ENCODE results near the gene NFATC2. TPM values are rescaled to one million over a fixed set of nuclear protein-coding genes. Genes with fewer than 3 reads are reported as not detected.

NFATC2 gene
- total and polyA plus RNA-seq, 2 experiments from 2014 or later, result 0.52 to 0.59 TPM

- peaks cover 4% of the 10 kb centered on the region for H3K27me3 Mint-ChIP-seq (ENCODE audit: insufficient read depth, low read depth, poor library complexity)
- H3K27me3 ChIP-seq (ENCODE audit: insufficient read depth), result no peaks in the 10 kb centered on the region
- DNase-seq (ENCODE audit: low spot score) (no peak), ATAC-seq (no peak)
- no peak overlapping the region for H3K4me2 ChIP-seq
- 0 out of 2 replicates have a peak overlapping the region, but pooled peaks have one; percentile 33 for H3K27ac Mint-ChIP-seq
- peaks cover 14% of the 10 kb centered on the region for H3K4me1 Mint-ChIP-seq
- H3K27ac ChIP-seq (ENCODE audit: low read depth), result no peak overlapping the region
- no peaks in the 10 kb centered on the region for H3K79me2 ChIP-seq (replicated peaks; ENCODE audit: insufficient read depth)
- H3F3A ChIP-seq (replicated peaks; ENCODE audit: low read depth), result no peaks in the 10 kb centered on the region
- no peaks in the 10 kb centered on the region for H3K36me3 Mint-ChIP-seq (ENCODE audit: low read depth)
- no peaks in the 10 kb centered on the region; the same call in 1 of the 2 replicates for H3K9me2 ChIP-seq (ENCODE audit: insufficient read depth)
- no peaks in the 10 kb centered on the region for H4K20me1 ChIP-seq (replicated peaks; ENCODE audit: insufficient read depth)
- TF ChIP-seq EZH2 (IDR thresholded peaks at IDR 0.05; ENCODE audit: low read depth, unreplicated experiment) (no peak), JUNB (IDR thresholded peaks at IDR 0.05; ENCODE audit: unreplicated experiment) (no peak), ETS1 (IDR thresholded peaks at IDR 0.05) (no peak), CREB1 (CRISPR knock-in tag; IDR thresholded peaks at IDR 0.05; ENCODE audit: low read depth) (no peak), ZNF114 (CRISPR knock-in tag; IDR thresholded peaks at IDR 0.05) (no peak), POLR2AphosphoS5 (IDR thresholded peaks at IDR 0.05; ENCODE audit: low read depth) (no peak), EZH2phosphoT487 (IDR thresholded peaks at IDR 0.05; ENCODE audit: unreplicated experiment) (no peak), NANOG (IDR thresholded peaks at IDR 0.05; ENCODE audit: borderline replicate concordance) (no peak), STAT1 (IDR thresholded peaks at IDR 0.05; ENCODE audit: unreplicated experiment) (no peak), ZNF331 (CRISPR knock-in tag; IDR thresholded peaks at IDR 0.05; ENCODE audit: low read depth) (no peak), ZNF462 (CRISPR knock-in tag; IDR thresholded peaks at IDR 0.05) (no peak)
- TF ChIP-seq, protein P1, sequence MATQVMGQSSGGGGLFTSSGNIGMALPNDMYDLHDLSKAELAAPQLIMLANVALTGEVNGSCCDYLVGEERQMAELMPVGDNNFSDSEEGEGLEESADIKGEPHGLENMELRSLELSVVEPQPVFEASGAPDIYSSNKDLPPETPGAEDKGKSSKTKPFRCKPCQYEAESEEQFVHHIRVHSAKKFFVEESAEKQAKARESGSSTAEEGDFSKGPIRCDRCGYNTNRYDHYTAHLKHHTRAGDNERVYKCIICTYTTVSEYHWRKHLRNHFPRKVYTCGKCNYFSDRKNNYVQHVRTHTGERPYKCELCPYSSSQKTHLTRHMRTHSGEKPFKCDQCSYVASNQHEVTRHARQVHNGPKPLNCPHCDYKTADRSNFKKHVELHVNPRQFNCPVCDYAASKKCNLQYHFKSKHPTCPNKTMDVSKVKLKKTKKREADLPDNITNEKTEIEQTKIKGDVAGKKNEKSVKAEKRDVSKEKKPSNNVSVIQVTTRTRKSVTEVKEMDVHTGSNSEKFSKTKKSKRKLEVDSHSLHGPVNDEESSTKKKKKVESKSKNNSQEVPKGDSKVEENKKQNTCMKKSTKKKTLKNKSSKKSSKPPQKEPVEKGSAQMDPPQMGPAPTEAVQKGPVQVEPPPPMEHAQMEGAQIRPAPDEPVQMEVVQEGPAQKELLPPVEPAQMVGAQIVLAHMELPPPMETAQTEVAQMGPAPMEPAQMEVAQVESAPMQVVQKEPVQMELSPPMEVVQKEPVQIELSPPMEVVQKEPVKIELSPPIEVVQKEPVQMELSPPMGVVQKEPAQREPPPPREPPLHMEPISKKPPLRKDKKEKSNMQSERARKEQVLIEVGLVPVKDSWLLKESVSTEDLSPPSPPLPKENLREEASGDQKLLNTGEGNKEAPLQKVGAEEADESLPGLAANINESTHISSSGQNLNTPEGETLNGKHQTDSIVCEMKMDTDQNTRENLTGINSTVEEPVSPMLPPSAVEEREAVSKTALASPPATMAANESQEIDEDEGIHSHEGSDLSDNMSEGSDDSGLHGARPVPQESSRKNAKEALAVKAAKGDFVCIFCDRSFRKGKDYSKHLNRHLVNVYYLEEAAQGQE (IDR thresholded peaks at IDR 0.05; ENCODE audit: unreplicated experiment), result no peak
- TF ChIP-seq, protein P2, sequence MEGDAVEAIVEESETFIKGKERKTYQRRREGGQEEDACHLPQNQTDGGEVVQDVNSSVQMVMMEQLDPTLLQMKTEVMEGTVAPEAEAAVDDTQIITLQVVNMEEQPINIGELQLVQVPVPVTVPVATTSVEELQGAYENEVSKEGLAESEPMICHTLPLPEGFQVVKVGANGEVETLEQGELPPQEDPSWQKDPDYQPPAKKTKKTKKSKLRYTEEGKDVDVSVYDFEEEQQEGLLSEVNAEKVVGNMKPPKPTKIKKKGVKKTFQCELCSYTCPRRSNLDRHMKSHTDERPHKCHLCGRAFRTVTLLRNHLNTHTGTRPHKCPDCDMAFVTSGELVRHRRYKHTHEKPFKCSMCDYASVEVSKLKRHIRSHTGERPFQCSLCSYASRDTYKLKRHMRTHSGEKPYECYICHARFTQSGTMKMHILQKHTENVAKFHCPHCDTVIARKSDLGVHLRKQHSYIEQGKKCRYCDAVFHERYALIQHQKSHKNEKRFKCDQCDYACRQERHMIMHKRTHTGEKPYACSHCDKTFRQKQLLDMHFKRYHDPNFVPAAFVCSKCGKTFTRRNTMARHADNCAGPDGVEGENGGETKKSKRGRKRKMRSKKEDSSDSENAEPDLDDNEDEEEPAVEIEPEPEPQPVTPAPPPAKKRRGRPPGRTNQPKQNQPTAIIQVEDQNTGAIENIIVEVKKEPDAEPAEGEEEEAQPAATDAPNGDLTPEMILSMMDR (conservative IDR thresholded peaks at IDR 0.05; ENCODE audit: low read depth in 2 of 2), result no peak
- H3K36me3 ChIP-seq (ENCODE audit: insufficient read depth), result no peaks in the 10 kb centered on the region
- H3K4me3 Mint-ChIP-seq, result no peak overlapping the region
- no peak overlapping the region for H3K4me3 ChIP-seq
- H2AFZ ChIP-seq, result no peak overlapping the region
- H3K4me1 ChIP-seq (ENCODE audit: insufficient read depth), result no peaks in the 10 kb centered on the region
- no peaks in the 10 kb centered on the region for H3K9me3 Mint-ChIP-seq
Measured at GRCh38 chr20:51484141-51484815, 58.2 kb downstream of the NFATC2 start.
